ENCODE measurements around the gene JARID2. TPM values are rescaled to one million over a fixed set of nuclear protein-coding genes. Genes with fewer than 3 reads are reported as not detected.
"Not testable (repeated sequence)": the region's sequence is repeated elsewhere in the genome, so short reads cannot be mapped to it uniquely, and the experiment has no call there.

The JARID2 gene
- total RNA-seq, 1 donor from 2014 or later, result 12.5 TPM

- H3K9me3 Mint-ChIP-seq (ENCODE audit: unreplicated experiment), result no peaks in the 10 kb centered on the region
- H3K4me3 Mint-ChIP-seq (ENCODE audit: unreplicated experiment), result no peak overlapping the region
- no peak for DNase-seq (ENCODE audit: extremely low spot score, unreplicated experiment)
- H3K4me1 Mint-ChIP-seq (ENCODE audit: unreplicated experiment), result peaks cover 46% of the 10 kb centered on the region
- no peaks in the 10 kb centered on the region for H3K36me3 Mint-ChIP-seq (ENCODE audit: unreplicated experiment)
- H3K27me3 Mint-ChIP-seq (ENCODE audit: unreplicated experiment), result no peaks in the 10 kb centered on the region
- TF ChIP-seq CTCF (IDR thresholded peaks at IDR 0.05), result no peak
- no peak overlapping the region for H3K27ac Mint-ChIP-seq (ENCODE audit: unreplicated experiment)
Measured at GRCh38 chr6:15296249-15296648, 50.4 kb downstream of the JARID2 start.

GRCh38 chr6:15296735-15297134 is 50.9 kb downstream of the JARID2 start:
- Mint-ChIP-seq H3K4me3 (ENCODE audit: unreplicated experiment) (no peak overlapping the region), H3K4me1 (ENCODE audit: unreplicated experiment) (peaks cover 44% of the 10 kb centered on the region), H3K9me3 (ENCODE audit: unreplicated experiment) (no peaks in the 10 kb centered on the region), H3K36me3 (ENCODE audit: unreplicated experiment) (no peaks in the 10 kb centered on the region), H3K27me3 (ENCODE audit: unreplicated experiment) (no peaks in the 10 kb centered on the region), H3K27ac (ENCODE audit: unreplicated experiment) (no peak overlapping the region)
- no peak for DNase-seq (ENCODE audit: extremely low spot score, unreplicated experiment)
- no peak for TF ChIP-seq CTCF (IDR thresholded peaks at IDR 0.05)

- not testable (repeated sequence) for H3K36me3 Mint-ChIP-seq (ENCODE audit: unreplicated experiment); H3K4me3 Mint-ChIP-seq (ENCODE audit: unreplicated experiment); H3K9me3 Mint-ChIP-seq (ENCODE audit: unreplicated experiment); DNase-seq (ENCODE audit: extremely low spot score, unreplicated experiment); H3K27me3 Mint-ChIP-seq (ENCODE audit: unreplicated experiment); H3K27ac Mint-ChIP-seq (ENCODE audit: unreplicated experiment)
- peaks cover 43% of the 10 kb centered on the region for H3K4me1 Mint-ChIP-seq (ENCODE audit: unreplicated experiment)
Measured at GRCh38 chr6:15297167-15297566, 51.3 kb downstream of the JARID2 start.

- Mint-ChIP-seq H3K36me3 (ENCODE audit: unreplicated experiment) (no peaks in the 10 kb centered on the region), H3K9me3 (ENCODE audit: unreplicated experiment) (no peaks in the 10 kb centered on the region), H3K27ac (ENCODE audit: unreplicated experiment) (no peak overlapping the region), H3K27me3 (ENCODE audit: unreplicated experiment) (no peaks in the 10 kb centered on the region), H3K4me3 (ENCODE audit: unreplicated experiment) (no peak overlapping the region), H3K4me1 (ENCODE audit: unreplicated experiment) (peaks cover 38% of the 10 kb centered on the region)
- no peak for DNase-seq (ENCODE audit: extremely low spot score, unreplicated experiment)
- no peak for TF ChIP-seq CTCF (IDR thresholded peaks at IDR 0.05)
Measured at GRCh38 chr6:15297895-15298590, 52.2 kb downstream of the JARID2 start.

- DNase-seq (ENCODE audit: extremely low spot score, unreplicated experiment), result no peak
- no peak for TF ChIP-seq CTCF (IDR thresholded peaks at IDR 0.05)
- no peaks in the 10 kb centered on the region for H3K27me3 Mint-ChIP-seq (ENCODE audit: unreplicated experiment)
- H3K4me3 Mint-ChIP-seq (ENCODE audit: unreplicated experiment), result no peak overlapping the region
- no peak overlapping the region for H3K27ac Mint-ChIP-seq (ENCODE audit: unreplicated experiment)
- H3K9me3 Mint-ChIP-seq (ENCODE audit: unreplicated experiment), result no peaks in the 10 kb centered on the region
- H3K36me3 Mint-ChIP-seq (ENCODE audit: unreplicated experiment), result no peaks in the 10 kb centered on the region
- peaks cover 48% of the 10 kb centered on the region for H3K4me1 Mint-ChIP-seq (ENCODE audit: unreplicated experiment)
Measured at GRCh38 chr6:15299430-15300131, 53.7 kb downstream of the JARID2 start.

Data from osteocyte (in vitro differentiated cells).